ENCODE results near the gene TXNIP. TPM values are rescaled to one million over a fixed set of nuclear protein-coding genes. Genes with fewer than 3 reads are reported as not detected.

The TXNIP gene
- total and polyA plus RNA-seq, 12 donors = 231 to 1,142 (median 750) TPM

GRCh38 chr1:145986551-145986950 lies 9.8 kb downstream of the TXNIP start:
- Histone ChIP-seq H3K4me3 (no peak overlapping the region), H3K27ac (peak overlapping the region; percentile 92 to 97 (median 95)), H3K4me1 (peaks cover 33 to 94% (median 64%) of the 10 kb centered on the region in 9 donors), H3K9me3 (no peaks in the 10 kb centered on the region), H3K36me3 (no peaks in the 10 kb centered on the region), H3K27me3 (no peaks in the 10 kb centered on the region)
- no peak for DNase-seq
- intact Hi-C loops (cut with DNase I) = no loop called here
- WGBS, 2 donors = 76 to 83% methylated on average over 6 of the region's 6 CpGs
- ATAC-seq = no peak
- TF ChIP-seq CTCF (IDR thresholded peaks at IDR 0.05) = no peak

DNA sequence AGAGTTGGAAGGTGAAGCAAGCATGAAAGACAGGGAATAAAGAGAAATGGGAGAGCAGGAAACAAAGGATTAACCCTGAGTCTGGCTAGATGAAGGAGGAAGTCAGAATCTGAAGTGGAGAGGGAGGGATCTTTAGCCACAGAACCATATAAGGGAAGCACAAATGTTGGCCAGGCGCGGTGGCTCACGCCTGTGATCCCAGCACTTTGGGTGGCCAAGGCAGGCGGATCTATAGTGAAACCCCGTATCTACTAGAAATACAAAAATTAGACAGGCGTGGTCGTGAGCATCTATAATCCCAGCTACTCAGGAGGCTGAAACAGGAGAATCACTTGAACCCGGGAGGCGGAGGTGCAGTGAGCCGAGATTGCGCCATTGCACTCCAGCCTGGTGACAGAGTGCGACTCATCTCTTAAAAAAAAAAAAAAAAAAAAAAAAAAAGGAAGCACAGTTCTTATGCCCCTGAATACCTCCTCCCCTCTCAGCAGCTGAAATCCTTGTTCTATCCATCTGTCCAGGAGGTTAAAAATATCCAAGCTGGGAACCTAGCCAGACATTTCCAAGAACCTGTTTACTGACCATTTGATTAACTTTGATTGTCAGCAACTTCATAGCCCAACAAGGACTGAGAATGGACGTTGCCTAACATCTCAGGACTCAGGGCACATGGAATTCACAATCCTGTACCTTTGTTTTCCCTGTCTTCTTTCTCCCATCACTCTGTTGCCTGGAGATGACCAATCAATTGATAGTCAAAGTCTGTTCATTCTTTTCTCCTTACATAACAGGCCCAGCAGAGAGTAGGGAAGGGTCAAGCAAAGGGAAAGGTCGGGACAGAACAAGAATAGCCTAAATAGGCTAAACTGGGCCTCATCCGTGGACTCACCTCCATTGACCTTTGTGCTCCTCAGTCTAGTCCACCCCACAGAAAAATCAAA lies 10.6 kb downstream of the TXNIP start:
- Histone ChIP-seq H3K4me3 (peak overlapping the region in 9 of 10 donors; percentile 4 to 43 (median 37)), H3K4me1 (peaks cover 41 to 94% (median 67%) of the 10 kb centered on the region in 9 donors), H3K27me3 (no peaks in the 10 kb centered on the region), H3K9me3 (no peaks in the 10 kb centered on the region), H3K27ac (peak overlapping the region; percentile 92 to 97 (median 95)), H3K36me3 (no peaks in the 10 kb centered on the region)
- ATAC-seq (peak; percentile 43 to 63 (median 58)), DNase-seq (peak; percentile 45 to 87)
- WGBS, 2 donors = 10 to 14% methylated on average over 15 of the region's 15 CpGs
- TF ChIP-seq CTCF (IDR thresholded peaks at IDR 0.05) = no peak
- intact Hi-C loops (cut with DNase I) = no loop called here

DNA sequence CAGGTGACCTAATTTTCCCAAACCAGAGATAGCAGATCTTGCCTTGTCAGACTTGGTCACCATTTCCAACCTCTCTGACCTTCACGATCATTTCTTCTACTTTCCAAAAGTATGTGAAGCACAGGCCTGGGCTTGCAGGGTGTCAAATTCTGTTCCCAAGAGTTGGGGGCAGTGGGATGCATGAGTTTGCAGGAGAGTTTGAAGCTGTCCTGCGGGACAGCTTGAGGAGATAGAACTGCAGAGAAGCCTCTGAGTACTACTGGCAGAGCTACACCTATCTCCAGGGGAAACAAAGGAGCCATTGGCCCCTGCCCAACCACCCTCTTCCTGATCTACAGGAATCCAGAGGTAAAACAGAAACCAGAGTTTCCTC lies 11.3 kb downstream of the TXNIP start:
- H3K27ac ChIP-seq = peak overlapping the region; percentile 92 to 97 (median 95)
- no peaks in the 10 kb centered on the region for H3K27me3 ChIP-seq
- 16 to 25% methylated on average over 2 of the region's 2 CpGs for WGBS, 2 donors
- ATAC-seq = peak in 4 of 8 donors; percentile 0 to 2 (median 1)
- no peaks in the 10 kb centered on the region for H3K36me3 ChIP-seq
- H3K9me3 ChIP-seq = no peaks in the 10 kb centered on the region
- TF ChIP-seq CTCF (IDR thresholded peaks at IDR 0.05) = no peak
- H3K4me1 ChIP-seq = peaks cover 47 to 94% (median 72%) of the 10 kb centered on the region in 9 donors
- peak overlapping the region in 9 of 10 donors; percentile 4 to 43 (median 37) for H3K4me3 ChIP-seq
- intact Hi-C loops (cut with DNase I) = no loop called here
- no peak for DNase-seq

DNA sequence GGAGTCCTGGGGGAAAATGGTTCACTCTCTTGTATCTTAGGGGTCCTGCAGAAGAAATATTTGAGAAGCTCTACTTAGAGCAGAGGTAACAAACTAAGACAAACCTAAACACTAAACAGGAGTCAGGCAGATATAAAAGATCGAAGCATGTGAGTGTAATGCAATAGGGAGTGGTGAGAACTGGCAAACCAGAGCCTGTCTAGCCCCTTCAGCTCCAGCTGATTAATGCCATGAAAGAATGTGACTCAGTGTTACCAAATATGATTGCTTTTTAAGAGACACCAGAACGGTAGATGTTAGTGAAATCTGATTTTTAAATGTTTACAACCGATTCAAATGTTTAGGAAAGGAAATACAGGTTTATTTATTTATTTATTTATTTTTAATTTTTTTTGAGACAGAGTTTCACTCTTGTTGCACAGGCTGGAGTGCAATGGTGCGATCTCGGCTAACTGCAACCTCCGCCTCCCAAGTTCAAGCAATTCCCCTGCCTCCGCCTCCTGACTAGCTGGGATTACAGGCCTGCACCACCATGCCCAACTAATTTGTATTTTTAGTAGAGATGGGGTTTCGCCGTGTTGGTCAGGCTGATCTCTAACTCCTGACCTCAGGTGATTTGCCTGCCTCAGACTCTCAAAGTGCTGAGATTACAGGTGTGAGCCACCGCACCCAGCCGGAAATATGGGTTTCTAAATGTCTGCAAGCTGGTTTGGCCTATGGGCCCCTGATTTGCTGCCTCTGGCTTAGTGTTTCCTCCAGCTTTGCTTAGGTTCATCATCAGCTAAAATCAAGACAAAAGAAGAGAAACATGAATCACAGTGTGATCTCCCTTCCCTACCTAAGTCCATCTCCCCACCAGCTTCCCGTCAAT lies 12.2 kb downstream of the TXNIP start:
- Histone ChIP-seq H3K27ac (peak overlapping the region; percentile 92 to 97 (median 95)), H3K27me3 (no peaks in the 10 kb centered on the region), H3K9me3 (no peaks in the 10 kb centered on the region), H3K4me1 (peaks cover 49 to 97% (median 76%) of the 10 kb centered on the region in 9 donors), H3K36me3 (no peaks in the 10 kb centered on the region), H3K4me3 (peak overlapping the region in 3 of 10 donors; percentile 5 to 39 (median 21))
- TF ChIP-seq CTCF (IDR thresholded peaks at IDR 0.05) = no peak
- intact Hi-C loops (cut with DNase I) = no loop called here
- ATAC-seq = no peak
- WGBS, 2 donors = 86% methylated on average over 12 of the region's 12 CpGs
- no peak for DNase-seq

All from heart right ventricle (tissue), 16 donors.